ENCODE data around the gene SLC39A2. TPM values are rescaled to one million over a fixed set of nuclear protein-coding genes. Genes with fewer than 3 reads are reported as not detected.
A peak's percentile ranks its signal among the peaks of the same experiment; 100 is the strongest.

SLC39A2 gene
- total and polyA plus RNA-seq, 2 experiments from 2014 or later: 4.2 to 6.2 TPM

DNA sequence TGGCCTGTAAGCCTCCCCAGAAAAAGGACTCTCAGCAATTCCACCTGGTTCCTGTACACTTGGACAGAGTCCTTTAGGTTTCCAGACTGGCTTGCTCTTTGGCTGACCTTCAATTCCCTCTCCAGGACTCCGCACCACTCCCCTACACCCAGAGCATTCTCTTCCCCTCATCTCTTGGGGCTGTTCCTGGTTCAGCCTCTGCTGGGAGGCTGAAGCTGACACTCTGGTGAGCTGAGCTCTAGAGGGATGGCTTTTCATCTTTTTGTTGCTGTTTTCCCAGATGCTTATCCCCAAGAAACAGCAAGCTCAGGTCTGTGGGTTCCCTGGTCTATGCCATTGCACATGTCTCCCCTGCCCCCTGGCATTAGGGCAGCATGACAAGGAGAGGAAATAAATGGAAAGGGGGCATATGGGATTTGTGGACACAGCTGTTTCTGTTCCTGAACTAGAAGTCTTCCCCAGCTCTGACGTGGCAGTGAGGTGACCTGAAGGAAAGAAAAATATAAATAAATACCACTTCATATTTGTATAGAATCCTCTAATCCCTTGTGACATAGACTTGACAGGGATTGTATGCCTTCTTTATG is 44.4 kb downstream of the SLC39A2 start:
- H3K4me1 ChIP-seq (ENCODE audit: insufficient read depth): peaks cover 14% of the 10 kb centered on the region
- peak overlapping the region; percentile 10 for H3K27ac ChIP-seq

DNA sequence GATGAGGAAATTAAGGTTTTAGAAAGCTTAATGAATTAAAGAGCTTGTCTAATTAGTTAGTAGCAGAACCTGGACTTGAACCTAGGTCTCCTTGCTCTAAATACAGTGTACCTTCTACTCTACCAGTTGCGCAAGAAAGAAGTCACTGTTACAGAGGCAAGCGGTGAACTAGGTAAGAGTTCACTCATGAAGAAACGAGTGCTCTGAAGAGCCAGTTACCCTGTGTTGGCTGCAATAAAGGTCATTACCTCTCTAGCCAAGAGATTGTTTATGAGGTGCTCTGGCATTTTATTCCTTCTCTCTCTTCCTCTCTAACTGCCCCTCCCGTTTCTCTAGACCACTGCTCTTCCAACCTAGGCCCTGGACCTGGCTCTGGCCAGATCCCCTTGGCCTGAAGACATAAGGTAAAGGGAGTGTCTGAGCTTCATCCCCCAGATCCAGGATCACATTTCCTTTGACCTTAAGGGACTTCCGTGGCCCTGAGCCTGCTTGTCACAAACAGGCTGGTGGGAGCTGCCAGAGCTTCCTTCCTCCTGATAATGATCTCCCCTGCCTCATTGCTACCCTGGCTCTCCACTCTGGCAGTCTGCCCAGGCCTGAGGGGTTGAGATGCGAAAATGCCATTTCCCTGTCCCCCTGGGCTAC is 45.0 kb downstream of the SLC39A2 start:
- H3K27me3 ChIP-seq: no peaks in the 10 kb centered on the region
- DNase-seq (ENCODE audit: low spot score): no peak
- H2AFZ ChIP-seq: no peak overlapping the region
- 60% methylated on average over 6 of the region's 6 CpGs for WGBS (ENCODE audit: low lambda C conversion rate, missing lambda C conversion rate)
- H3K4me2 ChIP-seq: no peak overlapping the region
- no peaks in the 10 kb centered on the region for H3K79me2 ChIP-seq
- no peaks in the 10 kb centered on the region for H3K36me3 ChIP-seq (replicated peaks; ENCODE audit: insufficient read depth, low read depth)
- no peak overlapping the region for H3K4me3 ChIP-seq
- TF ChIP-seq, protein P1, sequence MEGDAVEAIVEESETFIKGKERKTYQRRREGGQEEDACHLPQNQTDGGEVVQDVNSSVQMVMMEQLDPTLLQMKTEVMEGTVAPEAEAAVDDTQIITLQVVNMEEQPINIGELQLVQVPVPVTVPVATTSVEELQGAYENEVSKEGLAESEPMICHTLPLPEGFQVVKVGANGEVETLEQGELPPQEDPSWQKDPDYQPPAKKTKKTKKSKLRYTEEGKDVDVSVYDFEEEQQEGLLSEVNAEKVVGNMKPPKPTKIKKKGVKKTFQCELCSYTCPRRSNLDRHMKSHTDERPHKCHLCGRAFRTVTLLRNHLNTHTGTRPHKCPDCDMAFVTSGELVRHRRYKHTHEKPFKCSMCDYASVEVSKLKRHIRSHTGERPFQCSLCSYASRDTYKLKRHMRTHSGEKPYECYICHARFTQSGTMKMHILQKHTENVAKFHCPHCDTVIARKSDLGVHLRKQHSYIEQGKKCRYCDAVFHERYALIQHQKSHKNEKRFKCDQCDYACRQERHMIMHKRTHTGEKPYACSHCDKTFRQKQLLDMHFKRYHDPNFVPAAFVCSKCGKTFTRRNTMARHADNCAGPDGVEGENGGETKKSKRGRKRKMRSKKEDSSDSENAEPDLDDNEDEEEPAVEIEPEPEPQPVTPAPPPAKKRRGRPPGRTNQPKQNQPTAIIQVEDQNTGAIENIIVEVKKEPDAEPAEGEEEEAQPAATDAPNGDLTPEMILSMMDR (IDR thresholded peaks at IDR 0.05; ENCODE audit: poor library complexity): no peak
- TF ChIP-seq EZH2 (IDR thresholded peaks at IDR 0.05; ENCODE audit: borderline replicate concordance): no peak
- no peak for TF ChIP-seq EZH2phosphoT487 (IDR thresholded peaks at IDR 0.05; ENCODE audit: low read depth, severe bottlenecking, unreplicated experiment)
- H4K20me1 ChIP-seq (ENCODE audit: insufficient read depth, poor library complexity, severe bottlenecking): no peaks in the 10 kb centered on the region
- peaks cover 9% of the 10 kb centered on the region for H3K4me1 ChIP-seq (ENCODE audit: insufficient read depth)
- H3K9me2 ChIP-seq (replicated peaks; ENCODE audit: insufficient read depth): no peaks in the 10 kb centered on the region
- H3K9me3 ChIP-seq (ENCODE audit: low read depth): no peaks in the 10 kb centered on the region
- H3K27ac ChIP-seq: peak overlapping the region; percentile 10

More for the DNA sequence above, 44.4 kb downstream of the SLC39A2 start:
- 79% methylated on average over 2 of the region's 2 CpGs for WGBS (ENCODE audit: low lambda C conversion rate, missing lambda C conversion rate)
- no peaks in the 10 kb centered on the region for H3K9me2 ChIP-seq (replicated peaks; ENCODE audit: insufficient read depth)
- no peak overlapping the region for H2AFZ ChIP-seq
- H3K36me3 ChIP-seq (replicated peaks; ENCODE audit: insufficient read depth, low read depth): no peaks in the 10 kb centered on the region
- no peak overlapping the region for H3K4me2 ChIP-seq
- DNase-seq (ENCODE audit: low spot score): no peak
- H4K20me1 ChIP-seq (ENCODE audit: insufficient read depth, poor library complexity, severe bottlenecking): no peaks in the 10 kb centered on the region
- no peaks in the 10 kb centered on the region for H3K79me2 ChIP-seq
- TF ChIP-seq, protein P1 (IDR thresholded peaks at IDR 0.05; ENCODE audit: poor library complexity): no peak
- TF ChIP-seq EZH2phosphoT487 (IDR thresholded peaks at IDR 0.05; ENCODE audit: low read depth, severe bottlenecking, unreplicated experiment): no peak
- no peak overlapping the region for H3K4me3 ChIP-seq
- no peaks in the 10 kb centered on the region for H3K9me3 ChIP-seq (ENCODE audit: low read depth)
- H3K27me3 ChIP-seq: no peaks in the 10 kb centered on the region

DNA sequence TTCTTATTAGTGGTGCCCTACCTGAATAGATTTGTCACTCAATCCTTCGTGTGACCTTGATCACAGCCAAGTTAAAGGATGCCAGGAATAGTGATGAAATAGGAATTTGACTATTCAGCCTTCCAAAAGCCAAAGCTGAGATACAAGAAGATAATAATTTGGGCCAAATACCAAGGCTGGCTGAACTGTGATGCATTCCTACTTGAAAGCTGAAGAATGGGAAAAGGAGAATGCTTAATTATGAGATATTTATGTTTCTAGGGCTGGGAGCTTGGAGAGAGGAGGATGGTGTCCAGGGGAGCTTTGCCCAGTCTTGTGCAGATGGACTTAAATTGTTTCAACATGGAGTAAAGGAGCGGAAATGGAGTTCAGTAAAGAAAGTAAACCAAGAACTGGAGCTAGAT is 48.3 kb downstream of the SLC39A2 start:
- H3K4me2 ChIP-seq: no peak overlapping the region
- no peak for TF ChIP-seq EZH2 (IDR thresholded peaks at IDR 0.05; ENCODE audit: borderline replicate concordance)
- no peaks in the 10 kb centered on the region for H3K9me2 ChIP-seq (replicated peaks; ENCODE audit: insufficient read depth)
- 83% methylated on average over 2 of the region's 2 CpGs for WGBS (ENCODE audit: low lambda C conversion rate, missing lambda C conversion rate)
- no peaks in the 10 kb centered on the region for H3K79me2 ChIP-seq
- no peak overlapping the region for H2AFZ ChIP-seq
- H3K27ac ChIP-seq: no peak overlapping the region
- H3K27me3 ChIP-seq: no peaks in the 10 kb centered on the region
- DNase-seq (ENCODE audit: low spot score): no peak
- H3K4me1 ChIP-seq (ENCODE audit: insufficient read depth): no peaks in the 10 kb centered on the region
- H3K9me3 ChIP-seq (ENCODE audit: low read depth): no peaks in the 10 kb centered on the region
- H3K36me3 ChIP-seq (replicated peaks; ENCODE audit: insufficient read depth, low read depth): no peaks in the 10 kb centered on the region
- no peak overlapping the region for H3K4me3 ChIP-seq
- no peaks in the 10 kb centered on the region for H4K20me1 ChIP-seq (ENCODE audit: insufficient read depth, poor library complexity, severe bottlenecking)

DNA sequence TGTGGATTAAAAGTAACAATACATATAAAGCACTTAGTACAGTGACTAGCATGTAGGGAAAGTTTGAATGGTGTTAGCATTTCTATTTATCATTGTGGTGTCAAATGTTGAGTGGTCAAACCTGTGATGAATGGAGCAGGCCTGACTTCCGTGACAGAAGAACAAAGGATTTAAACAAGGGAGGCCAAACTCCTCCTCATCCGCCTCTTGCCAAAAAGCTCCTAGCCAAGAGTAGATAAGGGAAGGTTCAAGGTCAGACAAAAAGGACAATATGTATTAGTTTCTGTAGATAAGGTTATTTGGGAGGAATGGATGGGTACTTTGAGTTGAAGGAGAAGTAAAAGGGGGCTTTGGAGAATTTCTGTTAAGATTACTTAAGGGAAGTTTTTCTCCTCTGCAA is 49.5 kb downstream of the SLC39A2 start:
- H3K9me3 ChIP-seq (ENCODE audit: low read depth): no peaks in the 10 kb centered on the region
- H3K79me2 ChIP-seq: no peaks in the 10 kb centered on the region
- no peak for DNase-seq (ENCODE audit: low spot score)
- TF ChIP-seq, protein P1 (IDR thresholded peaks at IDR 0.05; ENCODE audit: poor library complexity): no peak
- TF ChIP-seq EZH2phosphoT487 (IDR thresholded peaks at IDR 0.05; ENCODE audit: low read depth, severe bottlenecking, unreplicated experiment) (no peak), EZH2 (IDR thresholded peaks at IDR 0.05; ENCODE audit: borderline replicate concordance) (no peak)
- no peaks in the 10 kb centered on the region for H4K20me1 ChIP-seq (ENCODE audit: insufficient read depth, poor library complexity, severe bottlenecking)
- H3K4me2 ChIP-seq: no peak overlapping the region
- no peaks in the 10 kb centered on the region for H3K9me2 ChIP-seq (replicated peaks; ENCODE audit: insufficient read depth)
- H3K27ac ChIP-seq: no peak overlapping the region
- H3K4me3 ChIP-seq: no peak overlapping the region
- no peaks in the 10 kb centered on the region for H3K36me3 ChIP-seq (replicated peaks; ENCODE audit: insufficient read depth, low read depth)
- no peaks in the 10 kb centered on the region for H3K4me1 ChIP-seq (ENCODE audit: insufficient read depth)
- WGBS (ENCODE audit: low lambda C conversion rate, missing lambda C conversion rate): 79% methylated on average over 2 of the region's 2 CpGs
- no peak overlapping the region for H2AFZ ChIP-seq
- no peaks in the 10 kb centered on the region for H3K27me3 ChIP-seq
